WI38 (cell line): ENCODE data around the gene SLC39A11.
"Not testable (repeated sequence)": the region's sequence is repeated elsewhere in the genome, so short reads cannot be mapped to it uniquely, and the experiment has no call there.

Source experiments
- H3K4me3 ChIP-seq: 2 replicates; pipeline ENCODE4 v1.5.1; 2011; ENCODE audit warnings: low read depth, mild to moderate bottlenecking, control low read depth, low read length
- TF ChIP-seq, protein P1 (sequence below): IDR thresholded peaks from 2 replicates; pipeline ENCODE4 v1.5.1; 2012; ENCODE audit warnings: low read depth, mild to moderate bottlenecking, control low read depth, low read length

Gene SLC39A11

DNA sequence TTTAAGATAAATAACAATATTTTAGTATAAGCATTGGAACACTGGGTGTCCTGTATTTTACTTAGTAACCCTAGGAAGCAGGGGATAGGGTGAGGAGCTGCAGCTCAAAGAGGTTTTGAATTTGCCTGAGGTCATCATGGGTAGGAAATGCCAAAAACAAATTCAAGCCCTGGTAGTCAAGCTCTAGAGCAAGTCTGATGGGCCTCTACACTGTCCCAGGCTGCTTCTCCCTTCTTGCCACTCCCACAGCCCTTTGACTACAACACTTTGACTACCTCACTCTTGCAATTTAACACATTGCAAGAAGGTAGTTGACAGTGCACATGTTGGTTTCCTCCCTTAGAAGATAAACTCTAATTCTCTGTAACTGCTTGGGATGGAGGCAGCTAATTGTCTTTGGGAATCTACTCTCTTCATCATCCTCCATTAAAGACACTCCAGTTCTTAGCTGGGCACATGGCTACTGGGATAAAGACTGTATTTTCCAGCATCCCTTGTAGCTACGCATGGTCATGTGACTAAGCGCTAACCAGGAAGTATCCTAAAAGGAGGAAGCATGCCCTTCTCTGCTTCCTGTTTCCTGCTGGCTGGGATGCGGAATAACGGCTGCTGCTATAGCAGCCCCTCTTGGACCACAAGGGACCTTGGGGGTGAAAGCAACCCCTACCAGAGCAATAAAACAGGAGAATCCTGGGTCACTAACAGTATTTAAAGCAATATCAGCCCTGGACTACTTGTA, 41.6 kb upstream of the SLC39A11 start:
- H3K4me3 ChIP-seq, result no peak overlapping the region
- TF ChIP-seq, protein P1, sequence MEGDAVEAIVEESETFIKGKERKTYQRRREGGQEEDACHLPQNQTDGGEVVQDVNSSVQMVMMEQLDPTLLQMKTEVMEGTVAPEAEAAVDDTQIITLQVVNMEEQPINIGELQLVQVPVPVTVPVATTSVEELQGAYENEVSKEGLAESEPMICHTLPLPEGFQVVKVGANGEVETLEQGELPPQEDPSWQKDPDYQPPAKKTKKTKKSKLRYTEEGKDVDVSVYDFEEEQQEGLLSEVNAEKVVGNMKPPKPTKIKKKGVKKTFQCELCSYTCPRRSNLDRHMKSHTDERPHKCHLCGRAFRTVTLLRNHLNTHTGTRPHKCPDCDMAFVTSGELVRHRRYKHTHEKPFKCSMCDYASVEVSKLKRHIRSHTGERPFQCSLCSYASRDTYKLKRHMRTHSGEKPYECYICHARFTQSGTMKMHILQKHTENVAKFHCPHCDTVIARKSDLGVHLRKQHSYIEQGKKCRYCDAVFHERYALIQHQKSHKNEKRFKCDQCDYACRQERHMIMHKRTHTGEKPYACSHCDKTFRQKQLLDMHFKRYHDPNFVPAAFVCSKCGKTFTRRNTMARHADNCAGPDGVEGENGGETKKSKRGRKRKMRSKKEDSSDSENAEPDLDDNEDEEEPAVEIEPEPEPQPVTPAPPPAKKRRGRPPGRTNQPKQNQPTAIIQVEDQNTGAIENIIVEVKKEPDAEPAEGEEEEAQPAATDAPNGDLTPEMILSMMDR, result no peak

DNA sequence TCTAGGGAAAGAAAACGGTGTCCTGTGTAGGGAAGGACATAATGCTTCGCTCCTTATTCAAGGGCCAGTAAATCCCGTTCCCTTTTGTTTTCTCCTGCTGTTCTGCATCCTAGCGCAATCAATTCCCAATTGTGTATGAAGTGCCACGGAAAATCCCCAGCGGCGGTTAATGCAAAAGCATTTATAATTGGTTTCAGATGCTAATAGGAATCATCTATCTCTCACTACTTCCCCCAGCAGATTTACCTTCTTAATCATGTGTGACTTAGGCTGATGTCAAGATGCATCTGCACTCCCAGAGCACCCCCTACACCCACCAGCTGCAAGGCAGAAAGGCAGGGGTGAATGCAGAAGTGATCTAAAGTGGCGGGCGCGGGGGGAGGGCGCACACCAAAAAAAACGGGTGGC, 39.6 kb upstream of the SLC39A11 start:
- TF ChIP-seq, protein P1, result no peak
- no peak overlapping the region for H3K4me3 ChIP-seq

DNA sequence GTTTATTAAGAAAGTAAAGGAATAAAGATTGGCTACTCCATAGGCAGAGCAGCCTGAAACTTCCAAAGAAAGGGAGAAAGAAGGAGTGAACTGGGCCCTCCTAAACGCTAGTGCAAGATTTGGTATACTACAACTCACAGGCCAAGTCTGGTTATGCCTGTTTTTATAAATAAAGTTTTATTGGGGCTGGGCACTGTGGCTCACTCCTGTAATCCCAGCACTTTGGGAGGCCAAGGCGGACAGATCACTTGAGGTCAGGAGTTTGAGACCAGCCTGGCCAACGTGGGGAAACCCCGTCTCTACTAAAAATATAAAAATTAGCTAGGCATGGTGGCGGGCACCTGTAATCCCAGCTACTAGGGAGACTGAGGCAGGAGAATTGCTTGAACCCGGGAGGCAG, 39.0 kb upstream of the SLC39A11 start:
- not testable (repeated sequence) for H3K4me3 ChIP-seq

DNA sequence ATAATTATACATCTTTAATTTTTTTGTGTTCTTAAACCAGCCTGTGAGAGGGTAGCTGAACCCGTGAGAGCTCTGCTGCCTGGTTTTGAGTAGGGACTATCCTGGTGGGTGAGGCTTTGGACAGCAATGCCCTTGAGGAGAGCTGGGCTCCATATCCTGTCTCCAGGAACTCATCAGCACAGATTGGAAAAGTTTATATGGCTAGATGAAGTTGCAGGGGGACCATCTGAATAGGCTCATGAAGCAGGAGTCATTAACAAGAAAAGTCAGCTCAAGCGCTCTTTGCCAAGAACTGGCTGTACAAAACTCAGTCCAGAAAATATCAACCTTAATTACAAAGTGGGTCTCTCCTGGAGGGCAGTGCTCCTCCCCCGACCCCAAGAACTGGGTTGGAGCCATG, 38.5 kb upstream of the SLC39A11 start:
- TF ChIP-seq, protein P1, result no peak

DNA sequence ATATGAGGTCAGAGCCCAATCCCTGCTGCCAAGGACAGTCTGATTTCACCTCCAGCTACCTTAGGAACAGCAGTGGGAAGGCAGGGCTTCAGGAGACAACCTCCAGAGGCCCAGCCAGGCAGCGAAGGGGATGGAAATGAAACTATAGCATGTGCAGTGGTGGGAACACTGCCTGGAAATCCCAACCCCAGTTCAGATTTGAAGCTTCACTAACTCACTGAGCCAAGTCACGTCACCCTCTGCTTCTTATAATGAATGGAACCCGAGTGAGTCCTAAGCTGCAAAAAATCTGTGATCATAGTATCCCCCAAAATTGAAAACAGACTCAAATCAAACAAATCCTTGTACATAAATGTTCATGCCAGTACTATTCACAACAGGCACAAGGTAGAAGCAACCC, 36.0 kb upstream of the SLC39A11 start:
- TF ChIP-seq, protein P1, result no peak
- no peak overlapping the region for H3K4me3 ChIP-seq

More for the DNA sequence above, 38.5 kb upstream of the SLC39A11 start:
- H3K4me3 ChIP-seq, result no peak overlapping the region

DNA sequence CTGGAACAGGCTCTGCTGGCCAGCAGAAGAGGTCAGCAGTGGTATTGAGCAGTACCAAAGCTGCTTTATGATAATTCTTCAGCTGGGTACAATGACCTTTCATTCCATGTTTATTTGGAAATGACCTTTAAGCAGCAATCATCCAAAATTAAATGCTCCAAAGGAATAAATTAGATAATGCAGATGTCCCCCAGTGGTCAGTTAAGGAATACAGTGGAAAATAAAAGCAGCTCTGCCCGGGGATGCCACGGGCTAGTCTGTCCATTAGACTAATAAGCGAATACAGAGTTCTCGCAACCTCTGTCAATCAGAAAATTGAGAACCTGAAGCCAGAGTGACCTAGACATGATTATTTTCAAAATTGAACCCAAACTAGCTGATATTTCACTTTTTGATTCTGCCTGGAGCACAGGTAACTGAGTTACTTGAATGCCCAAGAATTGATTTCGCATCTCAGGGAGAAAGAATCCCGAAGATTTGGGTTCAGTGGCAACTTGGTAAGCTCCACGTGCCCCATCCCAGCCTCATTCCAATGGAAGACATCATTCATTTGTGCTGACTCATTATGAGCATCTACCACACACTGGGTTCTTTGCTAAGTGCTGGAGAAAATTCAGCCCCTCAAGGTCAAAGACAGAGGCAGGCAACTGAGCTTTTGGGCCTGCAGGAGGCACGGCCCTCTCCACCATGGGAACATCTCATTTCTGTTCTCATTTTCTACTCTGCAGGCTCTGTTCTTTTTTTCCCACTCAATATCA, 34.4 kb upstream of the SLC39A11 start:
- TF ChIP-seq, protein P1, result no peak
- H3K4me3 ChIP-seq, result no peak overlapping the region

DNA sequence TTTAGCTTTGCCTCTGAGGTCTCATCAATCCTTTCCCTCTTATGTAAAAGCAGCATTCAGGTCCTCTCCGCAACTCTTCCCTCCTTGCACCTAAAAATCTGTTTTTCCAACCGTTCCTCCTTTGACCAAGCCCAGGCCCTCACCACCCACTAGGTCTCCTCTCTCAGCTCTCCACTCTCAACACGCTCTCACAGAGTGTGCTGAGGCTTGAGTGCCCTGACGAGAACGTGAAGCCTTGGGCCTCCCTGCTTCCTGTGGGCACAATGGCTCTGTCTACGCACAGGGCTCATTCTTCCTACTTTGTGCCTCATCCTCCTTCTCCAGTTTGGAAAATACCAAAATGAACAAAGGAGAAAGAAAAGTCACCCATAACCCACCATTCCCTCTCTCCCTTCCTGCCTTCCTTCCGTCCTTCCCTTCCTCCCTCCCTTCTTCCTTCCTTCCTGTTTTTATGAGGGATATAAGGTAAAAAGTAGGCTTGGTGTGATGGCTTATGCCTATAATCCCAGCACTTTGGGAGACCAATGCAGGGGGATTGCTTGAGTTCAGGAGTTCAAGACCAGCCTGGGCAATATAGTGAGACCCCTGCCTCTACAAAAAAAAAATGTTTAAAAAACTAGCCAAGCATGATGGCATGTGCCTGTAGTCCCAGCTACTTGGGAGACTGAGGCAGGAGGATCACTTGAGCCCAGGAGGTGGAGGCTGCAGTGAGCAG, 31.3 kb upstream of the SLC39A11 start:
- no peak overlapping the region for H3K4me3 ChIP-seq
- TF ChIP-seq, protein P1, result no peak
